T-helper 9 cell (primary cell): ENCODE results near the gene OR5AP2.
"Not testable (repeated sequence)": the region's sequence is repeated elsewhere in the genome, so short reads cannot be mapped to it uniquely, and the experiment has no call there.

Experiments
- DNase-seq: peaks from one replicate; pipeline ENCODE4 v3.0.0-alpha.2; 2020
- total RNA-seq, 2 donors: gene quantifications; one replicate each; lab custom pipeline; 2026; lab: John Stamatoyannopoulos, UW

Gene OR5AP2
- total RNA-seq, result 0 reads per million in 2 donors

- DNase-seq, result no peak
Measured at GRCh38 chr11:56642339-56642738, at the start of gene OR5AP2. TSS of gene OR5AP2 (minus strand) at chr11:56642439. CDS start at chr11:56642439, 0 bp downstream.

DNA sequence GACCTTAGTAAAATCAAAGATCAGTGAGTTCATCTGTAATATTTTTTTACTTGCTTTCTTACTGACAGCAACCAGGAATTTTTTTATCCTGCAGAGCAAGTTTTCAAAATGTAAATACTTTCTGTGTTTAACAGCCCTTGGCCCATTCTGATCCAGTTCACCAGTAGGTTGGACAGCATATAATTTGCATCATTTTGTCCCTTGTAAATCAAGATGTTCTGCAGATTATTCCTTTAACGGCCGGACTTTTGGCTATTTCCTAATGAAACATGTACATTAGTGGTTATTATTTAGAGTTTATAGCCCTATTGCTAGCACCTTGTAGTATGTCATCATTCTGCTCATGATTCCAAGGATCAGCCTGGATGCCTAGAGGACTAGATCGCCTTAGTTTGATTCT is 48.9 kb upstream of the OR5AP2 start:
- not testable (repeated sequence) for DNase-seq

GRCh38 chr11:56688554-56689100 is 46.4 kb upstream of the OR5AP2 start:
- DNase-seq, result no peak

DNA sequence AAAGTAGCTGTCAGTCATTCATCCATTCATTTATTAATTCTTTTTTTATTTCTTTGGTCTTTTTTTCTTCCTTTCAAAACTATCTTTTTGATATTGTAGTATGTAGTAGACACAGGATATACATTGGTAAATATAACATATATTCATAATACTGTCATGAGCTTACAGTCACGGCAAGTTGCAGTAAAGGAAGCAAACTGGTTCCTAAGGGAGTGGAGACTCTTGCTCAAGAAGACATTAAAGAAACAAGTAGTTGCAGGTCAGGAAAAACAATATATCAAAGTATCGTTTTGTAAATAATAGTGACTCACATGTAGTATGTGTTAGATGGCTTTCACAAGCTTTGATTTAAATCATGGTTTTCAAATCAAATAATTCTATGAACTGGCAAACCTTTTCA is 28.7 kb upstream of the OR5AP2 start:
- DNase-seq, result no peak

DNA sequence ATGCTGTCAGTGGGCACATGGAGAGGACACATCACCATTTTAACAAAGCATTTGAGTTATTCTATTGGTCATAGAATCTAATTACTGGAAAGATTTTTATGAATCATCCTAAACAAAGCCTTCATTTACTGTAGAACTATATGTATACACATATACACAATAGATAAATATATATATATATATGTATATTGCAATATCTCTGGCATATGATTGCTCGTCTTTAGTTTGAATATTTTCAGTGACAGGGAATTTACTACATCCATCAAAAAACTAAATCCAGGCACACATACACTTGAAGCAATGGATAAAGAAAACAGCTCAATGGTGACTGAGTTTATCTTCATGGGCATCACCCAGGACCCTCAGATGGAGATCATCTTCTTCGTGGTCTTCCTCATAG is 21.1 kb upstream of the OR5AP2 start, which contains the start of gene OR5AR1:
OR5AR1 (plus strand) TSS at position 301 of the 400 bp plus-strand sequence; CDS start at position 301, 0 bp downstream.
- no peak for DNase-seq

- DNase-seq, result no peak
Measured at GRCh38 chr11:56659755-56660154, 17.5 kb upstream of the OR5AP2 start.

DNA sequence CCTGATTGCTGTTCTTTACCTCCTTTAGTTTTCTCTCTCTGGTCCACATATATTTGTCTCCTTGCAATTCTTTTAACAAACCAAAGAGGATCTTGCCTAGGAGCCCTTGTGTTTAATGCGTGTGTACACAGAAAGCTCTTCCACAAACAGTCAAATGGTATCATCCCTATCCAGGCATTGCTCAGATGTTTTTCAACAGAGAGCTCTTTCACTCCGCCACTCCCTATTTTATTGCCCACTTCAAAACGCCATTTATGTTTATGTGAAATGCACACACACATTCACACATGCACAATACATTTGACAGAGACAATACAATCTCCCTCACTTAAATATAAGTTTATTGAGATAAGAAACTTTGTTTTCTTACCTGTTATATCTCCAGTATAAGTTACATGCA is 4.7 kb downstream of the OR5AP2 start:
- DNase-seq, result no peak

- no peak for DNase-seq
Measured at GRCh38 chr11:56636861-56637260, 5.4 kb downstream of the OR5AP2 start.

- DNase-seq, result no peak
Measured at GRCh38 chr11:56632329-56632728, 9.9 kb downstream of the OR5AP2 start.

GRCh38 chr11:56625946-56626345 is 16.3 kb downstream of the OR5AP2 start:
- DNase-seq, result no peak

- no peak for DNase-seq
Measured at GRCh38 chr11:56624661-56625110, 17.6 kb downstream of the OR5AP2 start.

DNA sequence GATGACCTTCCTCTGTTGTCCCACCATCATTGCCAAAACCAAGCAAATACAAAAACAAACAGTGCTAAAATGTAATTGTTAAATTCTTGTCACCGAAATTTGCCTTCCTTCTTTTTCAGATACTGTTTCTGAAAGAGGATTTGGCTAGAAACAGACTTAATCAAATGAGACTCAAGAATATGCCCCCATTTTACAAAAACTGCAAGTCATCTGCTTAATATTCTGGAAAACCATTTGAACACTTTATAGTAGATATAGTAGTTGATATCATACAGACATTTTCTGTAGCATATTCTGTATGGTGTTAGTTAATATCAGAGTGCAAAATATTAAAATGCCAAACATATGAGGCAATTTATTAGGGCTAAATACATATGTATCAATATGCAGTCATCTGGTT is 31.1 kb downstream of the OR5AP2 start:
- no peak for DNase-seq

DNA sequence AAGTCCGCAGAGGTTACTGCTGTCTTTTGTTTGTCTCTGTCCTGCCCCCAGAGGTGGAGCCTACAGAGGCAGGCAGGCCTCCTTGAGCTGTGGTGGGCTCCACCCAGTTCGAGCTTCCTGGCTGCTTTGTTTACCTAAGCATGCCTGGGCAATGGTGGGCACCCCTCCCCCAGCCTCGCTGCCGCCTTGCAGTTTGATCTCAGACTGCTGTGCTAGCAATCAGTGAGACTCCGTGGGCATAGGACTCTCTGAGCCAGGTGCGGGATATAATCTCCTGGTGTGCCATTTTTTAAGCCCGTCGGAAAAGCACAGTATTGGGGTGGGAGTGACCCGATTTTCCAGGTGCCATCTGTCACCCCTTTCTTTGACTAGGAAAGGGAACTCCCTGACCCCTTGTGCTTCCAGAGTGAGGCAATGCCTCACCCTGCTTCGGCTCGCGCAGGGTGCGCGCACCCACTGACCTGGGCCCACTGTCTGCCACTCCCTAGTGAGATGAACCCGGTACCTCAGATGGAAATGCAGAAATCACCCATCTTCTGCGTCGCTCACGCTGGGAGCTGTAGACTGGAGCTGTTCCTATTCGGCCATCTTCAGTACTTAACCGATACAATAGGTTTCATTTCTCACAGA is 50.0 kb downstream of the OR5AP2 start:
- DNase-seq, result not testable (repeated sequence)
